Esophagus muscularis mucosa (tissue), 4 donors: ENCODE results near the gene CNTNAP2.

Source experiments
- EP300 ChIP-seq: sonication (generic); formaldehyde crosslinking; IDR thresholded peaks from one replicate; pipeline ENCODE4 v1.6.1; 2017; ENCODE audit warnings: antibody characterized with exemption
- POLR2A ChIP-seq: fragments of 450-650 bp; IDR thresholded peaks from one replicate; pipeline ENCODE4 v1.6.1; 2017; ENCODE audit warnings: antibody characterized with exemption, moderate library complexity, mild to moderate bottlenecking, low read depth
- TF ChIP-seq, protein P1 (sequence below), 3 experiments: fragments of 200-600 bp in 2 of 3; fragments of 450-650 bp in 1 of 3; sonication (generic) in 2 of 3; IDR thresholded peaks; one replicate each; pipeline ENCODE4 v1.5.1; 2017 to 2019; ENCODE audit warnings: antibody characterized with exemption in 3 of 3, mild to moderate bottlenecking in 2 of 3, moderate library complexity in 1 of 3

DNA sequence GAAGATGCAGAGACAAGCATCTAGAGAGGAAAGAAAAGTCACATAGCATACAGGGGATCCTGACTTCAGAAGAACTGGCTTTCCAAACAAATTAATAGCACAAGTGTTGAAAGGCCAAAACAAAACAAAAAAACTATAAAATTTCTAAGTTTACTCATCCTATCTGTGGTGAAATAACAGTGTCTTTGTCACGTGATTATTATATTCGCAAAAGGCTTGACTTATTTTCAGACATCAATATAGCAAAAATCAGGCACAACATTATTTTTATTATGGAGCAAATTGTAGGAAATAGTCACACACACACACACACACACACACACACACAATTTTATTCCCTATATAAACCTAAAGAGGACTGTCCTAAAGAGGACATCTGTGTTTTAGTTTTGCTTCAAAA, 272.3 kb downstream of the CNTNAP2 start:
- TF ChIP-seq, protein P1, sequence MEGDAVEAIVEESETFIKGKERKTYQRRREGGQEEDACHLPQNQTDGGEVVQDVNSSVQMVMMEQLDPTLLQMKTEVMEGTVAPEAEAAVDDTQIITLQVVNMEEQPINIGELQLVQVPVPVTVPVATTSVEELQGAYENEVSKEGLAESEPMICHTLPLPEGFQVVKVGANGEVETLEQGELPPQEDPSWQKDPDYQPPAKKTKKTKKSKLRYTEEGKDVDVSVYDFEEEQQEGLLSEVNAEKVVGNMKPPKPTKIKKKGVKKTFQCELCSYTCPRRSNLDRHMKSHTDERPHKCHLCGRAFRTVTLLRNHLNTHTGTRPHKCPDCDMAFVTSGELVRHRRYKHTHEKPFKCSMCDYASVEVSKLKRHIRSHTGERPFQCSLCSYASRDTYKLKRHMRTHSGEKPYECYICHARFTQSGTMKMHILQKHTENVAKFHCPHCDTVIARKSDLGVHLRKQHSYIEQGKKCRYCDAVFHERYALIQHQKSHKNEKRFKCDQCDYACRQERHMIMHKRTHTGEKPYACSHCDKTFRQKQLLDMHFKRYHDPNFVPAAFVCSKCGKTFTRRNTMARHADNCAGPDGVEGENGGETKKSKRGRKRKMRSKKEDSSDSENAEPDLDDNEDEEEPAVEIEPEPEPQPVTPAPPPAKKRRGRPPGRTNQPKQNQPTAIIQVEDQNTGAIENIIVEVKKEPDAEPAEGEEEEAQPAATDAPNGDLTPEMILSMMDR (IDR thresholded peaks at IDR 0.05): no peak
- no peak for TF ChIP-seq EP300
- no peak for TF ChIP-seq POLR2A
